BE2C (cell line): Measurements from ENCODE around the gene MRTFA.

Experiments
- DNase-seq: peaks from one replicate; pipeline ENCODE4 v3.0.0-alpha.2; 2020
- H3K27me3 ChIP-seq: fragments of 250-450 bp; sonication (Bioruptor Pico); 2 replicates; pipeline ENCODE4 v1.5.1; 2020; ENCODE audit warnings: mild to moderate bottlenecking
- H3K36me3 ChIP-seq: fragments of 250-450 bp; sonication (Bioruptor Pico); 2 replicates; pipeline ENCODE4 v1.5.1; 2020; ENCODE audit warnings: mild to moderate bottlenecking
- H3K4me1 ChIP-seq: fragments of 250-450 bp; sonication (Bioruptor Pico); 2 replicates; pipeline ENCODE4 v1.5.1; 2020
- H3K4me3 ChIP-seq: 2 replicates; pipeline ENCODE4 v1.5.1; 2011; ENCODE audit warnings: low read depth, low read length
- H3K9me3 ChIP-seq: fragments of 250-450 bp; sonication (Bioruptor Pico); 2 replicates; pipeline ENCODE4 v1.5.1; 2020
- CTCF ChIP-seq: IDR thresholded peaks from 2 replicates; pipeline ENCODE4 v1.5.1; 2012; ENCODE audit warnings: mild to moderate bottlenecking, low read depth, low read length

MRTFA gene

GRCh38 chr22:40484906-40485669, 151.4 kb downstream of the MRTFA start:
- H3K4me1 ChIP-seq = no peaks in the 10 kb centered on the region
- no peak overlapping the region for H3K4me3 ChIP-seq
- TF ChIP-seq CTCF = no peak
- no peaks in the 10 kb centered on the region for H3K27me3 ChIP-seq
- H3K9me3 ChIP-seq = no peaks in the 10 kb centered on the region
- no peaks in the 10 kb centered on the region for H3K36me3 ChIP-seq
- no peak for DNase-seq

- Histone ChIP-seq H3K4me1 (no peaks in the 10 kb centered on the region; the same call in 1 of the 2 replicates), H3K36me3 (no peaks in the 10 kb centered on the region), H3K9me3 (no peaks in the 10 kb centered on the region), H3K4me3 (no peak overlapping the region), H3K27me3 (no peaks in the 10 kb centered on the region)
- DNase-seq = no peak
- no peak for TF ChIP-seq CTCF
These were observed 153.6 kb downstream of the MRTFA start for GRCh38 chr22:40482886-40483285.

GRCh38 chr22:40482391-40482790, 154.1 kb downstream of the MRTFA start:
- no peak for TF ChIP-seq CTCF
- no peaks in the 10 kb centered on the region for H3K9me3 ChIP-seq
- H3K4me1 ChIP-seq = peaks cover 3% of the 10 kb centered on the region
- H3K36me3 ChIP-seq = no peaks in the 10 kb centered on the region
- H3K27me3 ChIP-seq = no peaks in the 10 kb centered on the region
- H3K4me3 ChIP-seq = no peak overlapping the region
- DNase-seq = no peak

- DNase-seq = no peak
- TF ChIP-seq CTCF = no peak
- Histone ChIP-seq H3K4me1 (peaks cover 5% of the 10 kb centered on the region), H3K9me3 (no peaks in the 10 kb centered on the region), H3K4me3 (no peak overlapping the region), H3K36me3 (no peaks in the 10 kb centered on the region), H3K27me3 (no peaks in the 10 kb centered on the region)
These were observed 155.5 kb downstream of the MRTFA start for GRCh38 chr22:40480996-40481395.

GRCh38 chr22:40479887-40480538, 156.5 kb downstream of the MRTFA start:
- TF ChIP-seq CTCF = no peak
- Histone ChIP-seq H3K4me1 (peaks cover 5% of the 10 kb centered on the region), H3K27me3 (no peaks in the 10 kb centered on the region), H3K9me3 (no peaks in the 10 kb centered on the region), H3K4me3 (no peak overlapping the region), H3K36me3 (no peaks in the 10 kb centered on the region)
- DNase-seq = no peak

GRCh38 chr22:40479126-40479800, 157.3 kb downstream of the MRTFA start:
- TF ChIP-seq CTCF = peak; percentile 22; the same call in 1 of the 2 replicates

More at GRCh38 chr22:40479126-40479800, 157.3 kb downstream of the MRTFA start:
- Histone ChIP-seq H3K36me3 (no peaks in the 10 kb centered on the region), H3K4me1 (peaks cover 5% of the 10 kb centered on the region), H3K27me3 (no peaks in the 10 kb centered on the region), H3K9me3 (no peaks in the 10 kb centered on the region), H3K4me3 (no peak overlapping the region)
- no peak for DNase-seq
